ENCODE data around the gene CLEC9A.

The CLEC9A gene

GRCh38 chr12:10068644-10069043 is 38.2 kb downstream of the CLEC9A start:
- no peak for DNase-seq

GRCh38 chr12:10069099-10069498 is 38.6 kb downstream of the CLEC9A start:
- no peak for DNase-seq

- no peak for DNase-seq
Measured at GRCh38 chr12:10069976-10070375, 39.5 kb downstream of the CLEC9A start.

- DNase-seq, result no peak
Measured at GRCh38 chr12:10070380-10070779, 39.9 kb downstream of the CLEC9A start.

GRCh38 chr12:10072131-10072530 is 41.6 kb downstream of the CLEC9A start:
- no peak for DNase-seq

GRCh38 chr12:10073261-10073660 is 42.8 kb downstream of the CLEC9A start:
- DNase-seq, result no peak

GRCh38 chr12:10075451-10075850 is 45.0 kb downstream of the CLEC9A start:
- no peak for DNase-seq

- no peak for DNase-seq
Measured at GRCh38 chr12:10082117-10082874, 51.8 kb downstream of the CLEC9A start.

- DNase-seq, result no peak
Measured at GRCh38 chr12:10084733-10085132, 54.3 kb downstream of the CLEC9A start.

- no peak for DNase-seq
Measured at GRCh38 chr12:10086387-10086786, 55.9 kb downstream of the CLEC9A start.

- DNase-seq, result no peak
Measured at GRCh38 chr12:10088031-10088430, 57.5 kb downstream of the CLEC9A start.

GRCh38 chr12:10088955-10089900 is 58.7 kb downstream of the CLEC9A start:
- no peak for DNase-seq

- DNase-seq, result no peak
Measured at GRCh38 chr12:10094646-10095395, 64.3 kb downstream of the CLEC9A start.

GRCh38 chr12:10095971-10096370 is 65.5 kb downstream of the CLEC9A start:
- DNase-seq, result no peak

- DNase-seq, result no peak
Measured at GRCh38 chr12:10097521-10097920, 67.0 kb downstream of the CLEC9A start.

- no peak for DNase-seq
Measured at GRCh38 chr12:10098791-10099190, 68.3 kb downstream of the CLEC9A start, which contains the start of gene CLEC1A. CLEC1A (minus strand) TSS chr12:10098985; CDS start chr12:10098922, 63 bp downstream.

GRCh38 chr12:10101042-10101579 is 70.6 kb downstream of the CLEC9A start:
- no peak for DNase-seq

GRCh38 chr12:10101648-10102220 is 71.3 kb downstream of the CLEC9A start:
- DNase-seq, result no peak

GRCh38 chr12:10102322-10102721 is 71.8 kb downstream of the CLEC9A start:
- DNase-seq, result no peak

GRCh38 chr12:10110256-10110844 is 79.9 kb downstream of the CLEC9A start:
- DNase-seq, result no peak

- no peak for DNase-seq
Measured at GRCh38 chr12:10111451-10111850, 81.0 kb downstream of the CLEC9A start.

- no peak for DNase-seq
Measured at GRCh38 chr12:10113075-10113474, 82.6 kb downstream of the CLEC9A start.
